NCI-H82 (cell line): ENCODE measurements around the gene MAGEF1.

ENCODE experiments used
- DNase-seq: peaks from one replicate; lab custom pipeline; 2025; lab: John Stamatoyannopoulos, UW

MAGEF1 gene

DNA sequence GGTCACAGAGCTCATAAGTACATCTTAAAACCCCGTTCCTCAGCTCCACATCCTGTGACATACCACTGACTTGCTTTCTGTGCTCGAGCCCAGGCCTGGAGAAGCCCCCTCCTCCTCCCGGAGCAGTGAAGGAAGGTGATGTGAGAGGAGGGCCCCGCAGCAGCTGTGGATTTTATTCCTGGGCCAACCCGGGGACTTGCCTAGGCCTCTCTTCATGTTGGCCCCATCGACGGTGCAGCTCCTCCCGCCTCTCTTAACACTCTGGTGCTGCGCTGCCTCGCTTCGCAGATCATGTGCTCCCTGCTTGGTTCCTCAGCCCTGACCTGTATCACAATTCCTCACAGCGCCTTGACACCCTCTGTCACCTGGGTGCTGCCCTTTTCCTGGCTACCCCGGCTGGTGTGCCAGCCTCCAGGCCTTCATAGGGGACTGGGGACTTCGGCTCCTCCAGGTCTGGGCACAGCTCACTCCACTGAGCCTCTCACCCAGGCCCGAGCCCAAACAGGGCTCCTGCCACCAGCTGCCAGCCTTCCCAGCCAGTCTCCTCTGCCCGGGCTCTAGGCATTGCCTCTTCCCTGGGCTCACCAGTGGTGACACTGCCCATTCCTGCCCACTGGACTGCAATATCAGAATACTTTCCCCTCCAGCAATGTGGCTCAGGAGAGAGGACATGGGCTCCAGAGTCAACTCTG lies 21.5 kb downstream of the MAGEF1 start:
- no peak for DNase-seq

GRCh38 chr3:184688882-184689271 lies 23.0 kb downstream of the MAGEF1 start:
- no peak for DNase-seq

- no peak for DNase-seq
Observed at GRCh38 chr3:184688251-184688881, 23.5 kb downstream of the MAGEF1 start.

DNA sequence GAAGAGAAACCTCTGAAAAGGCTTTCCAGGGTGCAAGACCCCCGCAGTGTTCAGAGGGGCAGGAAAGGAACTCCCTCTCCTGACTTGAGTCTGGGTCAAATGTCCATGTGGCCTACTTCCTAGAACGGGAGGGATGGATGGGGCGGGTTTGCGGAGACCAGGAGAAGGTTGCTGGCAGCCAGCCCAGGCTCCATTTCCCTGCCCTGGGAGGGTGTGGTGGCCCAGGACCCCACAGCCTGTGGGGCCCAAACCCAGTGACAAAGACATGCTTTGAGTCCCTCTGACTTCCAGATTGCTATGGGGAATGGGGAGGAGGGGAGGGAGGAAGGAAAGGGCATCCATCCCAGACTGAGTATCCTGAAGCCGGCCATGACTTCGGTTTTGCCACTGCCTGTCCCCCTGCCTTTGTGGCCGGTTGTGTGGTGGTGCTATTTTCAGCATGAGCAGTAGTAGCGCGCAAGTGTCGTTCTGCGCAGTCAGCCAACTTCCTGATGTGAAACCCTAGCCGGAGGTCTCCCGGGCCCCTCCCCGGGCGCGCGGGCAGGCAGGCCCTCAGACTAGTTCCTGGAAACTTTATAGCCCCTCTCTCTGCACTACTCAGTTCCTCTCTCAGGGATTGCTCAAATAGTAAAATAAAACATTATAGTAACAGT lies 24.4 kb downstream of the MAGEF1 start:
- no peak for DNase-seq

DNA sequence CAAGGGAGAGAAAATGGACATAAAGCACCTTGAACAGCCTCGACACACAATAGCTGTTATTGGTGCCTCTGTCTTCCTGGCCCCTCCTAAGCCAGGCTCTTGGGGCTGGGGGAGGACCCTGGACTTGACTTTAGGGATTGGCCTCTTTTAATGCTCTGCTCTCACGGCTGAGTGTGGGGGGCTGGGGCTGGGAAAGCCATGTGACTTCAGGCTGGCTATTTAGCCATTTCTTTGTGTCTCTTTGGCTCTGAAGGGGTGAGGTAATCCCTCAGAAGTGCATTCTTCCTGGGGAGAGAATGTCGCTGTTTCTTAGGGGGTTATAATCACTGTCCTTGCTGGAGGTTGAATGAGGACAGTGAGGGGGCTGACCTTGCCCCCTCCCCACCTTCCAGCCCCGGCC lies 26.2 kb downstream of the MAGEF1 start:
- peak; percentile 83 for DNase-seq

DNA sequence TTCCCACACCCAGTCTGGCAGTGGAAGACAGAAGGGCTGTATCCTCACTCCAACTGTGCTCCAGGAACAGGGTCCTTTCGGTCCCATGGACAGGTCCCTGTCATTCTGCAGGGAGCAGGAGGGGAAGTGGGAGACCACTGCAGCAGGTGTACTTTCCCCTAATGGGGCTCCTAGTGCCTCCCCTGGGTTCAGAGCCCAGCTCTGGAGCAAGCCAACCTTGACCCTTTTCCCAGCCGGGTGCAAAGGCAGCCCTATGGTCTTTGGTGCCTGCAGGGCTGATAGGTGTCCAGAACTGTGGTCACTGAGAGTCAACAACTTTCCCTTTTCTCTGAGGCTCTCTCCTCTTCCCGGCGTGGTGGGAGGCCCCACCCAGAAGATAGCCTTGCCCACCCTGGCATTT lies 26.8 kb downstream of the MAGEF1 start:
- no peak for DNase-seq

DNA sequence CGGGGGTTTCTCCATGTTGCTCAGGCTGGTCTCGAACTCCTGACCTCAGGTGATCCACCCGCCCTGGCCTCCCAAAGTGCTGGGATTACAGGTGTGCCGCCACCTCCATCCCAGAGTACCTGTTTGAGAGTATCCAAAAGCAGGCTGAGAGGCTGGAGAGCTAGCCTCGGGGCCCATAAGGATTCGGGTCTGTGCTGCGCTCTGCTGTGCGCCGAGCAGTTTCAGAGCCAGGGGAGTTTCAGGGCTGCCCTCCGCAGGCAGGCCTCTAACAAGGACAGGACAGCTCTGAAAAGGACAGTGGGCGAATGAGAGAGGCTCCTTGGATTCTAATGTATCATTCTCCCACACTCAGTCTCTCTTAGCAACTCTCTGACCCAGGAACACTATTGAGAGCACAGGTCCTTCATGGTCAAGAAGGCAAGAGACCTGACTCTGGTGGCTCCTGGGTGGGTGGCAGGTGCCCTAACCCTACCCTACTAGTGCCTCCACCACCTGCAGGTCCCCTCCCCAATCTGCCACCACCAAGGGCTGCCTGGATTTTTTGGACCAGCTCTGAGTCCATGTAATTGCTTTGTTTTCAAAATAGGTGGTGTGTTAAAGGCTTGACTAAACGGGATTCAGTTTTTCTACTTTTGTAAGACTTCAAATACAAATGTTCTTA lies 27.8 kb downstream of the MAGEF1 start:
- DNase-seq = no peak

DNA sequence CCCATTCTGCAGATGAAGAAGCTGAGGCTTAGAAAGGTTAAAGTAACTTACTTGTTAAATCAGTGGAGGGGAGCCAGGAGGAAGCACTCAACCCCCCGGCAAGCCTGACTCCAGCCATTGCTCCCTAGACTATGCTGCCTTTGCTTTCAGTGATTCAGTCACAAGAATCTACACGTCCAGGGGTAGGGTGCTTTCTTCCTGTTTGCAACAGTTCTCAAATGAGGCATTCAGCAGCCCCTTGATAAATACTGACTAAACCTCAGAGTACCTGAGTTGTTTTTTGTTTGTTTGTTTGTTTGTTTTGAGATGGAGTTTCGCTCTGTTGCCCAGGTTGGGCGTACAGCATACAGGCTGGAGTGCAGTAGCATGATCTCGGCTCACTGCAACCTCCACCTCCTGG lies 28.6 kb downstream of the MAGEF1 start:
- peak; percentile 54 for DNase-seq

- no peak for DNase-seq
Observed at GRCh38 chr3:184682671-184683070, 29.2 kb downstream of the MAGEF1 start.

GRCh38 chr3:184680385-184681345 lies 31.2 kb downstream of the MAGEF1 start:
- no peak for DNase-seq

GRCh38 chr3:184679056-184679816 lies 32.6 kb downstream of the MAGEF1 start:
- peak; percentile 53 for DNase-seq

GRCh38 chr3:184678317-184679055 lies 33.4 kb downstream of the MAGEF1 start:
- no peak for DNase-seq

DNA sequence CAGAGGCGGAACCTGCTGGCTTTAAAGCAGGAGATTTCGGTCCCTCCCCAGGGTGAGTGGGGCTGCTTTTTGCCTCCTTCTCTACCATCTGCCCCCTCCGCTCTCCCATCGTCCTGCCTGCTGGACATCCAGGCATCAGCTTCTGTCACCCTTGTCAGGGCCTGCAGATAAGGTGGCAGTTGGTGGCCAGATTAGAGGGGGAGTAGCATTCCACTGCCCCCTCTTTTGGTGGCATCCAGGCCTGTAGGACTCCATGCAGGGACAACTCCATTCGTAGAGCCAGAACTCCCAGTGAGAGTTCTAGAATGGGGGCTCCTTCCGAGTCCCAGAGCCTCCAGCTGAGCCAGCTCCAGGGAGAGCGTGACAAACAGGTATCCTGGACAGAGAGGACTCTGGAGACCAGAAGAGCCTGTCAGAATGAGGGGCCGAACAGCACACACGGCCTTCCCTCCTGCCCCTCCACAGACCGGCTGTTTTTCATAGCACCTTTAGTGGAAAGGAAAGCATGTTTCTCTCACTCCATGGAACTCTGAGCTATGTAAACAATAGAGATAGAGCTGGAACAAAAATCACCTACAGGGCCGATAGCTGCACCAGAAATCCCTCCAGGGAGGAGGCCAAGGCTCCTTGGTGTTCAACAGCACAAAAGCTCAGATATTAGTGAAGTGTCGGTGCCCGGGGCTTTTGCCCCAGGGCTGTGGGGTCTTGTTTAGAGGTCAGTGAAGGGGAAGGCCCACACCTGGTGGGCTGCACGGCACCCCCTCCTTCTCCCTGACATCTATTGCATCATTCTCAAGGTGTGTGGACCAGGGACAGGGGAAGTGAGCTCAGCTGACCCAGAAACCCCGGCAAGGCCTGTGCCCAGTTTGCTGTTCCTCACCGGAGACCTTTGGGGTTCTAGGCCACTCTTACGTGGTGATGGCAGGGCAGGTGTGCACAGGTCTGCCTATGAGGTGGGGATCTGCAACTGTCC lies 34.2 kb downstream of the MAGEF1 start:
- DNase-seq = no peak

GRCh38 chr3:184676927-184677326 lies 34.9 kb downstream of the MAGEF1 start:
- no peak for DNase-seq

- DNase-seq = no peak
Observed at GRCh38 chr3:184674626-184675025, 37.2 kb downstream of the MAGEF1 start.

- no peak for DNase-seq
Observed at GRCh38 chr3:184672977-184673870, 38.6 kb downstream of the MAGEF1 start.

DNA sequence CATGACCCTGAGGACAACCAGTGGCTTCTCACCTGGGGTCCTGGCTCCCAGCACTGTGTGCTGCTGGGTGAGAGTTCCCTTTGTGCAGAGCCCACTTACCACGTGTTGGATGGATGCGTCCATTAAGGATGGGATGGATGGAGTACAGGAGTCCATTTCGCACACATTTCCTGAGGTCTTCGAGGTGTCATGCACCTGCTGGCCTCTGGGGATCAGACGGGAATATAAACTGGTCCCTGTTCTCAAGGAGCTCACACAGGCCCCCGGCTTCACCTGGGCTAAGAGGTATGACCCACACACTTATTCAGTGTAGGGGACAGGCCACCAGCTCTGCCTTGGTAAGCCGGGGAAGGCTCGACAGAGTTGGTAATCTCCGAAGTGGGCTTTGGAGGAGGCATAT lies 39.5 kb downstream of the MAGEF1 start:
- DNase-seq = no peak

DNA sequence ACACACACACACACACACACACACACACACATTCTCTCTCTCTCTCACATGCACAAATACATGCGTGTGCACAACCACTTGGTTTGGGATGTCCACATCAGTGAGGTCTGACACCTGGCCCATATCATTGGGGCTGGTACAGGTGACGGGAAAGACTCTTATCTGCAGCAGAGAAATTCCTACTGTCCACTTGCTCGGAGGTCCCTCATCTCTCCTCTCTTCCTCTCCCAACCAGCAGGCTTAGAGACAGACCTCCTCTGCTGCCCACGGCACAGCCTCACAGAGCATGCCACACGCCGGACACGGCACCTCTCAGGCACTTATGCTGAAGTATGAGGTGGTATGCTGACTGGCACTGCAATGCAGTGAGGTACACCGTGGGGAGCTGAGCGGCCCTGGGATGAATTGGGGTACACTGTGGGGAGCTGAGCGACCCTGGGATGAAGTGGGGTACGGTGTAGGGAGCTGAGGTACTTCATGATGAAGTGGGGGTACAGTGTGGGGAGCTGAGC lies 41.7 kb downstream of the MAGEF1 start:
- no peak for DNase-seq
